HG03139 (cell line): ENCODE results near the gene BICRA.
"Not testable (repeated sequence)": the region's sequence is repeated elsewhere in the genome, so short reads cannot be mapped to it uniquely, and the experiment has no call there.

Experiments
- ATAC-seq: cut with Tn5 transposase; IDR thresholded peaks from one replicate; pipeline ENCODE4 v1.9.1; 2021; ENCODE audit not compliant: unreplicated experiment

The BICRA gene

DNA sequence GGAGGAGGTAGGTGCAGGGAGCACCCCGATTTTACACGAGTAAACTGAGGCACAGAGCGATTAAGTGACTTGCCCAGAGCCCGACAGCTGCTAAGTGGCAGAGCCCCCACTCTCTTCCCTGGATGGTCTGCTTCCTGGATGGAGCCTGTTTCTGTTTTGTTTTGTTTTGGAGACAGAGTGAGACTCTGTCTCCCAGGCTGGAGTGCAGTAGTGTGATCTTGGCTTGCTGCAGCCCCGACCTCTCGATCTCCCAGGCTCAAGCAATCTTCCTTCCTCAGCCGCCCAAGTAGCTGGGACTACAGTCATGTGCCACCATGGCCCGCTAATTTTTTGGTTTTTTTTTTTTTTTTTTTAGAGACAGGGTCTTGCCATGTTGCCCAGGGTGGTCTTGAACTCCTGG lies 17.3 kb downstream of the BICRA start:
- ATAC-seq: no peak

DNA sequence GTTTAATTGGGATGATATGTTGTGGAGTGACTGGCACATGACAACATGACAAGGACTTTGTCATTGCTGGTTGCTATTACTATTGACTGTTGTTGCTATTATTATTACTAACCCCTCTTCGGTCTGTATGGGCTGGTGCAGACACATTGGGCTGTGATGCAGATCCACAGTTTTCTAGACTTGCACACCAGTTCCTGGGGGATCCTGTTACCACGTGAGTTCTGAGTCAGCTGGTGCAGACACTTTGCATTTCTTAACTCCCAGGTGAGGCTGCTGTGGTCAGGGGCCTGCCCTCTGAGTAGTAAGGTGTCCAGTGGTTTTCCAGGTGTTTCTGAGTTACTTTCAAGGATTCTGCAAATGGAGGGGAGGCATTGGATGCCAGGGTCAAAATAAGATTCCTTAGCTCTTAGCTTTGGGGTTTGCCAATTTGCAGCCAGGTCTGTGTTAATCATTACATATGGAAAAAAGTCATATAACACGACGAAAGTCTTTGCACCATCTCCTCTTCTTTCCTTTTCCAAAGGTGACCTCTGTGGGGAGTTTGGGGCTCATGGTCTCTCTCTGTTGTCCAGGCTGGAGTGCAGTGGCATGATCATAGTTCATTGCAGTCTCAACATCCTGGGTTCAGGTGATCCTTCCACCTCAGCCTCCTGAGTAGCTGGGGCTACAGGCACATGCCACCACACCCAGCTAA lies 19.3 kb downstream of the BICRA start:
- ATAC-seq: no peak

DNA sequence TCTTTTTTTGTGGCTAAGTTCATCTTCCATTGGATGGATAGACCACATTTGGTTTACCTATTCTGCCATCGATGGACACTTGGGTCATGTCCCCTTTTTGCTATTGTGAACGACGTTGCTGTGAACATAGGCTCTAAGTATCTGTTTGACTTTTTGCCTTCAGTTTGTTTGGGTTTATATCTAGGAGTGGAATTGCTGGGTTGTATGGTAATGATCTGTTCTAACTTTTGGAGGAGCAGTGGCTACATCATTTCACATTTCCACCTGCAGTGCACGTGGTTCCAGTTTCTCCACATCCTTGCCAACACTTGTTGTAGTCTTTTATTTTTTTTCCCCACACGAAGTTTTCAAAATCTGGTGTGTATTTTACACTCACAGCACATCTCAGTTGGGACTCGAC lies 21.7 kb downstream of the BICRA start:
- ATAC-seq: no peak

DNA sequence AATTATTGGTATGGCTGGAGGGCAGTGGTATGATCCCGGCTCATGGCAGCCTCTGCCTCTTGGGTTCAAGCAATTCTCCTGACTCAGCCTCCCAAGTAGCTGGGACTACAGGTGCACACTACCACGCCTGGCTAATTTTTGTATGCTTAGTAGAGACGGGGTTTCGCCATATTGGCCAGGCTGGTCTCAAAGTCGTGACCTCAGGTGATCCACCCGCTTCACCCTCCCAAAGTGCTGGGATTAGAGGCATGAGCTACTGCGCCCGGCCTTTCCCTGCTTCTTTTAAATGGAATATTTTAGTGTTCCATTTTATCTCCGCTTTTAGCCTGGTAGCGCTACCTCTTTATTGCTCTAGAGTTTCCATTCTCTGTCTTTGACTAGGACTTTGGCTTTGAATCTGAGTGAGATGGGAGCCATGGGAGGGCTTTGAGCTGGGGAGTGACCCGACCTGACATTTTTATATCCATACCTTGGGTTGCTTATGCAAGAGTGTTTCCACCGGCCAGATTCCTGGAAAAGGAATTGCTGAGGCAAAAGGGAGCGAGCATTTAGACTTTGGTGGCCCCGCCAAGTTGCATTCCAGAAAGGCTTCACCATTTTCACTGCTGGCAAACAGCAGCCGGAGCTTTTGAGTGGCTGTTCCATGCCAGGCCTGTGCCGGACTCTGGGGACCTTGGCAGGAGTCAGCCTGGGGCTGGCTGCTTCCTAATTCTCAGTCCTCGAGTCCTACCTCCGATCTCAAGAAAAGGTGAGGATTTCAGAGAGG lies 22.9 kb downstream of the BICRA start:
- ATAC-seq: no peak

DNA sequence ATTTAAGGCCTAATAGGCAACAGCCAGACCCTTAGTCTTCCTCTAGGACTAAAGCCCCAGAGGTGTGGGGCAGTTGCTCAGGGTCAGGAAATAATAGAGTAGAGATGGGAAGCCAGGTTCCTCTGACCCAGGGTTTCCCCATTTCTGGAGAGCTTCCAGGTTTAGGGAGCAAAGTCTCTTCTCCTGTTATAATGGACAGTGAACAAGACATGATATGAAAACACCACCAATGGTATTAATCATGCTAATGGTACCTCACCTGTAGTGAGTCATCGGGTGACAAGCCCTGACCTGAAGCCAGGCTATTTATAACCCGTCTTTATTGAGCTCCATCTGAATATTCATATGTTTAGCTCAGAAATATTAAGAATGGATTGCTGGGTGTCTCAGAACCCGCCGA lies 24.6 kb downstream of the BICRA start:
- no peak for ATAC-seq

DNA sequence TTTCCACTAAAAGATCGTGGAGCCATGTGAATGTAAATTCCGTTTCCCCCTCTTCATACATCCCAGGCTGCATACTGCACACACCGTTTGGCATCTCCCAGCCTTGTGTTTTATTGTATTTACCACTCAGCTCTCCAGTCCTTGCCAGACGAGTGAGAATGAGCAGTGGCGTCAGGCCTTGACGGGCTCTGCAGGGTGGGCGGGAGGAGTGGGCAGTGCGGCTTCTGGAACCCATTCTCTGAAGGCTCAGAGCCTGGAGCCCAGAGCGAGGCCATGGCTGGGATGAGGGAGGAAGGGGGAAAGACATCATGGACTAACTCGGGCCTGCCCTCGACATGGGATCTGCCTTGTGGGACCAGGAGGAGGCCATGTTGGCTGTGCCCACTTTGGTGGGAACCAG lies 25.1 kb downstream of the BICRA start:
- no peak for ATAC-seq

DNA sequence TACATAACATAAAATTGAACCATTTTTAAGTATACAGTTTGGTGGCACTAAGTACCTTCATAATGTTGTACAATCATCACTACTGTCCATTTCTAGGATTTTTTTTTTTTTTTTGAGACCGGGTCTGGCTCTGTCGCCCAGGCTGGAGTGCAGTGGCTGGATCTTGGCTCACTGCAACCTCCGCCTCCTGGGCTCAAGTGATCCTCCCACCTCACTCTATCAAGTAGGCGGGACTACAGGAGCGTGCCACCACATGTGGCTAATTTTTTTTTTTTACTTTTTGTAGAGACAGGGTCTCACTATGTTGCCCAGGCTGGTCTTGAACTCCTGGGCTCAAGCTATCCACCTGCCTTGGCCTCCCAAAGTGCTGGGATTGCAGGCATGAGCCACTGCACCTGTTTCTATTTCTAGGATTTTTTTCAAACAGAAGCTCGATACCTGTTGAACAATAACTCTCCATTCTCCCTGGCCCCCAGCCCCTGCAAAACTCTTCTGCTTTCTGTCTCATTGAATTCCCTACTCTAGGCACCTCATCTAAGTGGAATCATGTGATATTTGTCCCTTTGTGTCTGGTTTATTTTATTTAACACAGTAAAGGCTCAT lies 26.3 kb downstream of the BICRA start:
- ATAC-seq: not testable (repeated sequence)

DNA sequence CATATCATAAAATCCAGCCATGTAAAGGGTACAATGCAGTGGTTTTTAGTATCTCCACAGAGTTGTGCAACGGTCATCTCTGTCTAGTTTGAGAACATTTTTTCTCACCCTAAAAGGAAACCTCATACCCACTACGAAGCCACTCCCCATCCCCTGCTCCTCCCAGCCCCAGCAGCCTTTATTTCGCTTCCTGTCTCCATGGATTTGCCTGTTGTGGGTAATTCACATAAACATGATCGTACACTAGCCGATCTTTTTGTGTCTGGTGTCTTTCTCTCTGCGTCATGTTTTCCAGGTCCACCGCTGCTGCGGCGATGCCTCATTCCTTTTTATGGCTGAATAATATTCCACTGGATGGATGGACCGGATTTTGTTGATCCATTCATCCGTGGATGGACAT lies 28.6 kb downstream of the BICRA start:
- ATAC-seq: no peak

DNA sequence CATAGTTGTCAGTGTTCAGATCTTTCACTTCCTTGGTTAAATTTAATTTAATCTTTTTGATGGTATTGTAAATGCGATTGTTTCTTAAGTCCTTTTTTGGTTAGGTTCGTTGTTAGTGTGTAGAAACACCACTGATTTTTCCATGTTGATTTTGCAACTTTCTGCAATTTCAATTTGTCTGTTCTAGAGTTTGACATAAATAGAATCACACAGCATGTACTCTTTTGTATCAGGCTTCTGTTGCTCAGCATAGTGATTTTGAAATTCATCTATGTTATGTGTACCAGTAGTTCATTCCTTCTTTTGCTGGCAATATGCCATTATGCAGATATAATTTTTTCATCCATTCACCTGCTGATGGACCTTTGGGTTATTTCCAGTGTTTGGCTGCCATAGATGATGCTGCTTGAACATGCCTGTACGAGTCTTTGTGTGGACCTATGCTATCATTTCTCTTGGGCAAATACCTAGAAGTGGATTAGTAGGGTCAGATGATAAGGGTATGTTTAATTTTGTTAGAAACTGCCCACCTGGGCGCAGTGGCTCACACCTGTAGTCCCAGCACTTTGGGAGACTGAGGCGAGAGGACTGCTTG lies 33.1 kb downstream of the BICRA start:
- ATAC-seq: no peak

DNA sequence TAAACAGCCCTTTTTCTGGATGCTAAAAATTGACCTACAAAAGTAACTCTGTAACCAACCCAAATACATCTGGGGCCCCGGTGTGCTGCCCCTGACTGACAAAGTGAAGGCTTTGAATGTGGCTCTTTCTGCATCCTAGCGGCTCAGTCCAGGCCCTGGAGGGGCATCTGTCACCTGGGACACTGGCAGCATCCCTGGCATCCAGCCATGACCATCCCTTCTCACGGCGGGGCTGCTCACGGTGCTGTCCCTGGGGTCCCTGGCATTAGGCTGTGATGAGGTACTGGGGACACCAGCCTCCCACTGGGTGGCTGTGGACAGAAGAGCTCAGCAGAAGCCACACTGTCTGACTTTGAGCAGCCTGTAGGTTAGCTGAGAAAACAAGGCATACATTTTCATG lies 34.3 kb downstream of the BICRA start:
- no peak for ATAC-seq

DNA sequence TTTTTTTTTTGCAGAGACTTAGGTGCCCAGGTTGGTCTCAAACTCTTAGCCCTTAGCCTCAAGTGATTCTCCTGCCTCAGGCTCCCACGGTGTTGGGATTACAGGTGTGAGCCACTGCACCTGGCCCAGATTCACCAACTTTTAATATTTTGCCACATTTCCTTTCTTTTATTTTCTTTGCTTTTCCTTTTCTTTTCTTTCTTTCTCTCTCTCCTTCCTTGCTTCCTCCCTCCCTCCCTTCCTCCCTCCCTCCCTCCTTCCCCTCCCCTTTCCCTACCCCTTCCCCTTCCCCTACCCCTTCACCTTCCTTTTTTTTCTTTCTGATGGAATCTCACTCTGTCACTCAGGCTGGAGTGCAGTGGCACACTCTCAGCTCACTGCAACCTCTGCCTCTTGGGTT lies 35.3 kb downstream of the BICRA start:
- ATAC-seq: no peak

DNA sequence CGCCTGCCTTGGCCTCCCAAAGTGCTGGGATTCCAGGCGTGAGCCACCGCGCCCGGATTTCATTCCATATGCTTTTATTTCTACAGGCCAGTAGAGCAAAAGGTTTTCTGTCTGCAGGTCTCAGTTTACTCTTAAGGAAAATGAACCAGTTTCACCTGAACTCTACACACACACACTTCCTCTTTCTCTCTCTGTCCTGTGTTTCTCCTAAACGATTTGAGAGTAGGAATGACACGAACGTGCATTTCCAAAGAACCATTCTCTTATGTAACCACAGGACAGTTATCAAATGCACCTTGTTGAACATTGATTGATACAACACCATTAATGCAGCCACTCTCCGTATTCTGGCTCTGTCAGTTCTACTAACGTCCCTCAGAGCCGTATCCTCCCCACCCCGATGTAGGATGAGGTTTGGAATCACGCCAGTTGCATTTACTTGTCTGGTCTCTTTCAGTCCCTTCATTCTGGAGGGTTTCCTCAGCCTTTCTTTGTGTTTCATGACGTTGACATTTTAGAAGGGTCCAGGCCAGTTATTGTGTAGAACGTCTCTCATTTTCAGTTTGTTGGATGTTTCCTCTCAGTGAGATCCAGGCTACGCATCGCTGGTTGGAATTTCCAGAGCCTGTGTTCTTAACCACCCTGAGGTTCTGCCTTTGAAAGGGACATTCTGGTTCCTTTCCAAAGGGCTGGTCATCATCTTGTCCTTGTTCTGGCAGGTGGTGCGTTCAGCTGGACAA lies 36.0 kb downstream of the BICRA start:
- ATAC-seq: no peak

DNA sequence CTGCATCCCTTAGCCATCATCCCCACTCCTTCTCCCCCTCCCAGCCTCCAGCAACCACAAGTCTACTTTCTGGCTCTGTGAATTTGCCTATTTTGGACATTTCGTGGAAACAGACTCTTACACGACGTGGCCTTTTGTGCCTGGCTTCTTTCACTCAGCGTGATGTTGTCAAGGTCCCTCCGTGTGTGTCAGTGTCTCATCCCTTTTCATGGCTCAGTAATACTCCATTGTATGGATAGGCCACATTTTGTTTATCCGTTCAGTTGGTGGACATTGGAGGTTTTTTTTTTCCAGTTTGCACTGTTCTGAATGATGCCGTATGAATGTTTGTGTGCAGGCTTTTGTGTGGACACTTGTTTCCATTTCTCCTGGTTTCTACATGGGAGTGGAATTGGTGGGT lies 38.0 kb downstream of the BICRA start:
- ATAC-seq: no peak

DNA sequence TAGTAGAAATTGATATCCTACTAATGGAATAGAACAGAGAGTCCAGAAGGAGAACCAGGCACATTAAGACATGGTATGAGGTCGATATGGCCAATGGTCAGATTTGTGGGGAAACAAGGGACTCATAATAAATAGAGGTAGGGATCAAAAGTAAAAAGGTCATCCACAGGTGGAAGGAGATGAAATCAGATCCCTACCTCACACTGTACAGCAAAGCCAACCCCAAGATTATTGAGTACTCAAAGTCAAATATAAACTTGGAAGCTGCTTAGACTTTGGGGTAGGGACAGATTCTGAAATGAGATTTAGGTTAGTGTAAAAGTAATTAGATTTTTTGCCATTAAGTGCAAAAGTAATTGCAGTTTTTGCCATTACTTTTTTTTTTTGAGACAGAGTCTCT lies 40.7 kb downstream of the BICRA start:
- ATAC-seq: no peak

DNA sequence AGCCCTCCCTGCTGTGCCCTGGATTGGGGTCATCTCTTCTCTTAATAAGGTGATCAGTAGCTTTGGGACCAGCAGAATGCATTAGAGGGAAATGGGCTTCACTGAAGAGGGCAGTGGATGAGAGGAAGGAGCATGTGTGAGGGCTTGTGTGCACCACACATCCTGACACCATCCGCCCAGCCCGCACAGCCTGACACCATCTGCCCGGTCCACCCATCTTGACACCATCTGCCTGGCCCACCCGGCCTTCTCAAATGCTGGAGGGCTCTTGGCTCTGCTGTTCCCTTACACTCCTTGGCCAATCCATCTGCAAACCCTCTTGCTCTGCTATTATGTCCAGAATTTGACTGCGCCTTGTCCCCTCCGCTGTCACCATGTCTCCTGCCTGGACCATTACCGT lies 41.8 kb downstream of the BICRA start:
- no peak for ATAC-seq

DNA sequence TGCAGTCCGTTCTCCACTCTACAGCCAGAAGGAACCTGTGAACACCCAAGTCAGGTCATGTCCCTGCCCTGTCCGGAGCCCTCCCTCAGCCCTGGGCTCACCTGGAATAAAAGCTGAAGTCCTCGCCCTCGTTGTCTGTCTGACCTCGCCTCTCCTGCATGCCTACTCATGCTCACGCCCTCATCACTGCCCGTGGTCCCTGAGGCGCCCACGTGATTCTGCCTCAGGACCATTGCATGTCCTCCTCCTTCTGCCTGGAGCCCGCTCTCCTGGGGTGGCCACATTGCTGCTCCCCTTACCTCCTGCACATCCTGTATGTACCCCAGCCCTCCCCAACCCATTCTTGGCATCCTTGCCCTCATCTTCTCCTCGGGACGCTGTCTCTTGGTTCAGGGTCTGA lies 42.2 kb downstream of the BICRA start:
- ATAC-seq: no peak

DNA sequence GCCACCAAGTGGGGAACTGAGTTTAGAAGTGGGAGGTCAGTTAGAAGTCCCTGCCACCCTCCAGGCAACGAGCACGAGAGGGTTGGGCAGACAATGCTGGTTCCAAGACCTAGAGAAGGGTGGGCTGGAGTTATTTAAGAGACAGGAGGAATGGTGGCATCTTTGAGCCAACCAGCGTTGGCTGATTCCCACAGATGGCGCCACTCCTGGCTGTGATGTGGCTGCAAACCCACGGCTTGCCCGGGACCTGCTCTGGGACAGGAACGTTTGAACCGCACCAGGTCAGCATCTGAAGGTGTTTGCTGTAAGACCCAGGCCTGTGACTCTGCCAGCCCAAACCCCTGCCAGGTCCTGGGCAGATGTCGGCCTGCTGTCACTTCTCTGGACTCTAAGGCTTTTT lies 42.8 kb downstream of the BICRA start:
- no peak for ATAC-seq

DNA sequence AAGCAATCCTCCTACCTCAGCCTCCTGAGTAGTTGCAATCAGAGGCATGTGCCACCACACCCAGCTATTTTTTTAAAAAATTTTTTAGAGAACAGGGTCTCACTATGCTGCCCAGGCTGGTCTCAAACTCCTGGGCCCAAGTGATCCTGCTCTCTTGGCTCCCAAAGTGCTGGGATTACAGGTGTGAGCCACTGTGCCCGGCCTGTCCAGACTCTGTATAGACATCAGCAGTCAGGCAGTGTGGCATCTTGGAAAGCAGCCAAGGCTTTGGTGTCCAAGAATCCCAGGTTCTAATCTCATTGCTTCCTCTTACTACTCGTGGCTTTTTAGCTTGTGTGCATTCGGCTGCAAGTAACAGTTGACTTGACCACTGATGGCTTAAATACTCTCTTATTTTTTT lies 43.4 kb downstream of the BICRA start:
- no peak for ATAC-seq

DNA sequence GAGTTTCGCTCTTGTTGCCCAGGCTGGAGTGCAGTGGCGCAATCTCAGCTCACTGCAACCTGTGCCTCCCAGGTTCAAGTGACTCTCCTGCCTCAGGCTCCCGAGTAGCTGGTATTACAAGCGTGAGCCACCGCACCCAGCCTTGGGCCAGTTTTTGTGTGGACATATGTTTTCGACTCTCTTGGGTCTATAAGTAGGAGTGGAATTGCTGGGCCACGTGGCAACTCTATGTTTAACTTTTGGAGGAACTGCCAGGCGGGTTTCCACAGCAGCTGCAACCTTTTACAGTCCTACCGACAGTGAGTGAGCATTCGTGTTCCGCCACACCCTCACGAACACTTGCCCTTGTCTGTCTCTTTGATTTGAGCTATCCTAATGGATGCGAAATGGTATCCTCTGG lies 44.9 kb downstream of the BICRA start:
- ATAC-seq: no peak

DNA sequence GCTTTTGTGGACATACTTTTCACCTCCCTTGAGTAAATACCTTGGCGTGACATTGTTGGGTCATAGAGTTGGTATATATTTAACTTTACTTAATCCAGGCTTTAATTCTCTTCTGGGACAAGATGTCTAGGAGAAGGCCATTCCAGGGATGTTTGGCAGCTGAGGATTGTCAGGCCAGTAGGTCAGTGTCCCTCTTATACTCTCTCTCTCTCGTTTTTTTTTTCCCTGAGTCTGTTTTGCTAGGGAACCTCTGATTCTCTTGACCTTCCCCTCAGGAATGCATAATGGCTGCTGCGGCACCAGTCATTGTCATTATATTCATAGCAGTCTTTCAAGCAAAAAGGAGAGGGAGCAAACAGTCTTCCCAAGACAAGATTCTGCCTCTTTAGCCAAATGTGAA lies 48.8 kb downstream of the BICRA start:
- ATAC-seq: no peak
